HL-60/S4 treated with retinoic acid at 250 ng/mL for 4 days and 3 days (cell line): ENCODE data around the gene TSPAN11.

Experiments used
- in situ Hi-C: fragments of 300-500 bp; cut with MboI; formaldehyde crosslinking; loops from 2 replicates; pipeline ENCODE4 v1.7.0; 2022; ENCODE audit warnings: low sequenced_read_pairs

Gene TSPAN11

DNA sequence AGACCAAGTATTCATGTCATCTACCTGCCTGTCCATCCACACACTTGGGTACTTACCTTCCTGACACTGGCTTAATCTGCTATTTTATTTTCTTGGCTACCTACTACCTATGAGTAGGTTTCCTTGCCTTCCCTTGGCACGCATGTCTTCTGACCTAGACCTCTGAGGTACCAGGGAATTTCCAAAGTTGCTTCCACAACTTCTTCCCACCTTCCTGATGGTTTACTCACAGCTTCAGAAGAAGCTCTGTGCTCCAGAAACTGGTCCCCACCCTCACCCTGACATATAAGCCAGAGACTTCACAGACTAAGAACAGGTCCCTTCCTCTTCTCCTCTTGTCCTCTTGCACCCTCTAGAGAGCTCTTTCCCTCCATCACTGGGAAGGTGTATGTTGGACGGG is 111.4 kb downstream of the TSPAN11 start:
- in situ Hi-C loops = no loop called here

GRCh38 chr12:31041033-31041564 is 114.6 kb downstream of the TSPAN11 start:
- in situ Hi-C loops = no loop called here
